ENCODE data around the gene TMSB15A. TPM values are rescaled to one million over a fixed set of nuclear protein-coding genes. Genes with fewer than 3 reads are reported as not detected.
"Not testable (repeated sequence)": the region's sequence is repeated elsewhere in the genome, so short reads cannot be mapped to it uniquely, and the experiment has no call there.

The TMSB15A gene
- total RNA-seq, 2 donors from 2014 or later: 4.8 to 15.7 TPM

DNA sequence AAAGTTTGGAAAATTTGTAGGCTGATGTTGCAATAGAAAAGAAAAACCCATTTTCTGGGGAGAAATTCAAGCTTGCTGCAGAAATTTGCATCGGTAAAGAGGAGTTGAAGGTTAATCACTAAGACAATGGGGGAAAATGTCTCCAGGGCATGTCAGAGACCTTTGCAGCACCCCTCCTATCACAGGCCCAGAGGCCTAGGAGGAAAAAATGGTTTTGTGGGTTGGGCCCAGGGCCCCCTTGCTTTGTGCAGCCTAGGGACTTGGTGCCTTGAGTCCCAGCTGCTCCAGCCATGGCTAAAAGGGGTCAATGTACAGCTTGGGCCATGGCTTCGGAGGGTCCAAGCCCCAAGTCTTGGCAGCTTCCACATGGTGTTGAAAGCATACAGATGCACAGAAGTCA, 17.8 kb downstream of the TMSB15A start:
- WGBS: 100% methylated on average over 2 of the region's 2 CpGs
- no peak overlapping the region for H3K4me3 ChIP-seq
- no peaks in the 10 kb centered on the region for H3K4me1 ChIP-seq (replicated peaks)
- no peak for DNase-seq (ENCODE audit: low spot score)
- H3K9me3 ChIP-seq: no peaks in the 10 kb centered on the region
- no peak overlapping the region for H3K27ac ChIP-seq
- intact Hi-C loops (cut with DNase I): no loop called here
- TF ChIP-seq, protein P1, sequence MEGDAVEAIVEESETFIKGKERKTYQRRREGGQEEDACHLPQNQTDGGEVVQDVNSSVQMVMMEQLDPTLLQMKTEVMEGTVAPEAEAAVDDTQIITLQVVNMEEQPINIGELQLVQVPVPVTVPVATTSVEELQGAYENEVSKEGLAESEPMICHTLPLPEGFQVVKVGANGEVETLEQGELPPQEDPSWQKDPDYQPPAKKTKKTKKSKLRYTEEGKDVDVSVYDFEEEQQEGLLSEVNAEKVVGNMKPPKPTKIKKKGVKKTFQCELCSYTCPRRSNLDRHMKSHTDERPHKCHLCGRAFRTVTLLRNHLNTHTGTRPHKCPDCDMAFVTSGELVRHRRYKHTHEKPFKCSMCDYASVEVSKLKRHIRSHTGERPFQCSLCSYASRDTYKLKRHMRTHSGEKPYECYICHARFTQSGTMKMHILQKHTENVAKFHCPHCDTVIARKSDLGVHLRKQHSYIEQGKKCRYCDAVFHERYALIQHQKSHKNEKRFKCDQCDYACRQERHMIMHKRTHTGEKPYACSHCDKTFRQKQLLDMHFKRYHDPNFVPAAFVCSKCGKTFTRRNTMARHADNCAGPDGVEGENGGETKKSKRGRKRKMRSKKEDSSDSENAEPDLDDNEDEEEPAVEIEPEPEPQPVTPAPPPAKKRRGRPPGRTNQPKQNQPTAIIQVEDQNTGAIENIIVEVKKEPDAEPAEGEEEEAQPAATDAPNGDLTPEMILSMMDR (IDR thresholded peaks at IDR 0.05): no peak
- TF ChIP-seq POLR2A (IDR thresholded peaks at IDR 0.05): no peak
- TF ChIP-seq POLR2AphosphoS5 (IDR thresholded peaks at IDR 0.05): no peak
- H3K27me3 ChIP-seq (replicated peaks; ENCODE audit: insufficient read depth): no peaks in the 10 kb centered on the region
- H3K36me3 ChIP-seq: no peaks in the 10 kb centered on the region

- TF ChIP-seq POLR2AphosphoS5 (IDR thresholded peaks at IDR 0.05) (no peak), POLR2A (IDR thresholded peaks at IDR 0.05) (no peak)
- TF ChIP-seq, protein P1 (IDR thresholded peaks at IDR 0.05): no peak
- H3K27ac ChIP-seq: no peak overlapping the region
- no peaks in the 10 kb centered on the region for H3K4me1 ChIP-seq (replicated peaks)
- no peak overlapping the region for H3K4me3 ChIP-seq
- H3K36me3 ChIP-seq: no peaks in the 10 kb centered on the region
- DNase-seq (ENCODE audit: low spot score): no peak
- intact Hi-C loops (cut with DNase I): no loop called here
- H3K9me3 ChIP-seq: no peaks in the 10 kb centered on the region
- H3K27me3 ChIP-seq (replicated peaks; ENCODE audit: insufficient read depth): no peaks in the 10 kb centered on the region
Measured at GRCh38 chrX:102491766-102492165, 24.8 kb downstream of the TMSB15A start.

GRCh38 chrX:102478765-102479164, 37.8 kb downstream of the TMSB15A start:
- H3K4me3 ChIP-seq; H3K27me3 ChIP-seq (replicated peaks; ENCODE audit: insufficient read depth); H3K36me3 ChIP-seq; DNase-seq (ENCODE audit: low spot score); intact Hi-C loops (cut with DNase I); H3K9me3 ChIP-seq; H3K27ac ChIP-seq; H3K4me1 ChIP-seq (replicated peaks): not testable (repeated sequence)
- 10% methylated on average over 2 of the region's 5 CpGs for WGBS

DNA sequence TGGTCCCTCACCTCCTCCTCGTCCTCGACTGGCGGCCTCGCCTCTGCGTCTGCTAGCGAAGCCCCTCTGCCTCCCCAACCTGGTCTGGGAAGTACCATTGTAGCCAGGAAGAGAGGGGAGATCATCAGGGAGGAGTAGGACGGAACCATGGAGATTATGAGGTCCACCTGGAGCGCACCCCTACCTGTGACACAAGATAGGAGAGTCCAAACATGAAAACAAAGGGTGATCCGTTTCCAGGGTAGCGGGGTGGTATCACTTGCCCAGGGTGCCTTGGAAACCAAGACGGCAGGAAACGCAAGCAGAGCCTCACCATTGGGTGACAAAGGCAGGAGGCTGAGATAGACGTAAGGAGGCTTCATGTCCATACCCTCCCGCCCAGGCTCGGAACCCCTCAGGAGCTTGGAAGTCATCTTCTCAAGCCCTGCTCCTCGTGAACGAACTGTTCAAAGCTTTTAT, 44.7 kb downstream of the TMSB15A start, which contains the start of gene TCP11X2:
TCP11X2 (minus strand) TSS at position 51 of the 459 bp plus-strand sequence.
- DNase-seq (ENCODE audit: low spot score); H3K27me3 ChIP-seq (replicated peaks; ENCODE audit: insufficient read depth); H3K36me3 ChIP-seq; H3K9me3 ChIP-seq; H3K27ac ChIP-seq; intact Hi-C loops (cut with DNase I); H3K4me3 ChIP-seq; H3K4me1 ChIP-seq (replicated peaks): not testable (repeated sequence)
- WGBS: 58% methylated on average over 5 of the region's 17 CpGs

GRCh38 chrX:102470215-102470614, 46.3 kb downstream of the TMSB15A start:
- H3K4me1 ChIP-seq (replicated peaks); H3K27ac ChIP-seq; H3K36me3 ChIP-seq; intact Hi-C loops (cut with DNase I); H3K27me3 ChIP-seq (replicated peaks; ENCODE audit: insufficient read depth); H3K4me3 ChIP-seq; DNase-seq (ENCODE audit: low spot score); H3K9me3 ChIP-seq: not testable (repeated sequence)
- no CpG with 5 or more reads among the region's 3 CpGs for WGBS

Other genes with a start within 250 kb of the TMSB15A start
- gene NXF2B, start 76.7 kb downstream of the TMSB15A start, total RNA-seq: not detected
- gene TCP11X2, start 44.9 kb downstream of the TMSB15A start, total RNA-seq: under 1 TPM in 1 of 2 donors, not detected in 1; 0.40 TPM
- 10 to 100 TPM; 18.6 to 32.7 TPM for gene ARMCX5, start 82.8 kb upstream of the TMSB15A start, total RNA-seq
- 10 to 100 TPM in 1 of 2 donors, 1 to 10 TPM in 1; 8.9 to 15.8 TPM for gene GPRASP1, start 134.7 kb upstream of the TMSB15A start, total RNA-seq
- 10 to 100 TPM; 14.1 to 15.8 TPM for gene GPRASP2, start 195.7 kb upstream of the TMSB15A start, total RNA-seq
- 1 to 10 TPM; 4.4 to 5.9 TPM for gene GPRASP3, start 204.0 kb upstream of the TMSB15A start, total RNA-seq

Measured in prostate gland (tissue), 2 donors.